IMR-90 (cell line): Measurements from ENCODE around the gene SLC22A5. TPM values are rescaled to one million over a fixed set of nuclear protein-coding genes. Genes with fewer than 3 reads are reported as not detected.
A peak's percentile ranks its signal among the peaks of the same experiment; 100 is the strongest.

ENCODE experiments used
- ATAC-seq: fragments of 200-7000 bp; cut with Tn5 transposase; 2 replicates; pipeline ENCODE4 v1.9.1; 2020; ENCODE audit warnings: low read depth, mild to moderate bottlenecking, moderate library complexity
- BruUV-seq: library from RNA; stranded (reverse); fragments of 400-500 nt; replicated peaks from 2 replicates; lab custom pipeline; 2021; lab: Mats Ljungman, UMichigan
- CTCF ChIA-PET: fragments of 300-600 bp; formaldehyde crosslinking; extraction: SDS; loops from one replicate; lab custom pipeline; 2021; ENCODE audit warnings: antibody characterized with exemption; lab: Yijun Ruan, JAX
- POLR2A ChIA-PET: fragments of 300-600 bp; sonication (Branson Sonifier 250); formaldehyde crosslinking; loops from one replicate; lab custom pipeline; 2022; ENCODE audit warnings: antibody characterized with exemption; ENCODE audit not compliant: unreplicated experiment; lab: Charles Lee
- DNase-seq: peaks from one replicate; pipeline ENCODE4 v3.0.0; 2013
- H2AFZ ChIP-seq: replicated peaks from 2 replicates; pipeline ENCODE3; 2013; ENCODE audit warnings: low read length, mild to moderate bottlenecking; ENCODE audit not compliant: poor library complexity
- H2AK5ac ChIP-seq: 2 replicates; pipeline ENCODE4 v1.6.1; 2013; ENCODE audit warnings: low read depth, low read length, inconsistent platforms
- H2AK9ac ChIP-seq: replicated peaks from 2 replicates; pipeline ENCODE3; 2013; ENCODE audit warnings: mild to moderate bottlenecking, low read depth, low read length, moderate library complexity; ENCODE audit not compliant: poor library complexity
- H2BK120ac ChIP-seq: 2 replicates; pipeline ENCODE4 v1.6.1; 2013; ENCODE audit warnings: low read depth, low read length, inconsistent platforms
- H2BK15ac ChIP-seq: 3 replicates; pipeline ENCODE4 v1.6.1; 2013; ENCODE audit warnings: low read depth, low read length, inconsistent platforms
- H2BK20ac ChIP-seq: 2 replicates; pipeline ENCODE4 v1.6.1; 2013; ENCODE audit warnings: low read depth, mild to moderate bottlenecking, inconsistent platforms, low read length, moderate library complexity
- H2BK5ac ChIP-seq: 2 replicates; pipeline ENCODE4 v1.6.1; 2013; ENCODE audit warnings: mild to moderate bottlenecking, low read depth, low read length, inconsistent platforms; ENCODE audit not compliant: poor library complexity, severe bottlenecking
- H3K14ac ChIP-seq: replicated peaks from 2 replicates; pipeline ENCODE4 v1.6.1; 2013; ENCODE audit warnings: low read depth, low read length, inconsistent platforms
- H3K18ac ChIP-seq: 2 replicates; pipeline ENCODE4 v1.6.1; 2013; ENCODE audit warnings: low read depth, low read length, control low read depth
- H3K23ac ChIP-seq: 2 replicates; pipeline ENCODE4 v1.6.1; 2013; ENCODE audit warnings: low read depth, low read length, inconsistent platforms
- H3K27ac ChIP-seq: 2 replicates; pipeline ENCODE4 v1.5.1; 2013; ENCODE audit warnings: mild to moderate bottlenecking, control low read depth, low read length; ENCODE audit not compliant: insufficient read depth
- H3K27me3 ChIP-seq: 2 replicates; pipeline ENCODE4 v1.6.1; 2013; ENCODE audit warnings: low read length; ENCODE audit not compliant: control insufficient read depth, insufficient read depth
- H3K36me3 ChIP-seq: 2 replicates; pipeline ENCODE4 v1.6.1; 2013; ENCODE audit warnings: low read length, mixed read lengths; ENCODE audit not compliant: control insufficient read depth, insufficient read depth
- H3K4ac ChIP-seq: 2 replicates; pipeline ENCODE4 v1.6.1; 2013; ENCODE audit warnings: low read depth, low read length, inconsistent platforms
- H3K4me1 ChIP-seq: 2 replicates; pipeline ENCODE4 v1.6.1; 2013; ENCODE audit warnings: low read length, mixed read lengths; ENCODE audit not compliant: control insufficient read depth, insufficient read depth
- H3K4me2 ChIP-seq: 2 replicates; pipeline ENCODE4 v1.6.1; 2013; ENCODE audit warnings: low read depth, mild to moderate bottlenecking, control low read depth, low read length, moderate library complexity
- H3K4me3 ChIP-seq: 2 replicates; pipeline ENCODE4 v1.5.1; 2013; ENCODE audit warnings: low read depth, mild to moderate bottlenecking, control low read depth, low read length, moderate library complexity; ENCODE audit not compliant: insufficient read depth
- H3K56ac ChIP-seq: 2 replicates; pipeline ENCODE4 v1.6.1; 2013; ENCODE audit warnings: low read length, inconsistent platforms; ENCODE audit not compliant: insufficient read depth; ENCODE audit errors: extremely low read depth
- H3K79me1 ChIP-seq, 2 experiments: 2 replicates each; pipeline ENCODE4 v1.6.1; 2013; ENCODE audit warnings: low read length in 2 of 2, inconsistent platforms in 1 of 2, low read depth in 1 of 2
- H3K9ac ChIP-seq: 2 replicates; pipeline ENCODE4 v1.6.1; 2013; ENCODE audit warnings: low read depth, low read length, control low read depth
- H3K9me1 ChIP-seq: 2 replicates; pipeline ENCODE4 v1.6.1; 2013; ENCODE audit warnings: low read length, inconsistent platforms; ENCODE audit not compliant: insufficient read depth
- H3K9me3 ChIP-seq: 2 replicates; pipeline ENCODE4 v1.6.1; 2013; ENCODE audit warnings: low read length; ENCODE audit not compliant: control insufficient read depth, insufficient read depth
- H4K20me1 ChIP-seq: 2 replicates; pipeline ENCODE4 v1.6.1; 2013; ENCODE audit warnings: low read length, inconsistent platforms; ENCODE audit not compliant: insufficient read depth
- H4K5ac ChIP-seq: 2 replicates; pipeline ENCODE4 v1.6.1; 2013; ENCODE audit warnings: mild to moderate bottlenecking, low read depth, low read length, control low read depth
- H4K8ac ChIP-seq, 2 experiments: 2 replicates each; pipeline ENCODE4 v1.6.1; 2013; ENCODE audit warnings: low read depth in 2 of 2, low read length in 2 of 2, control low read depth in 1 of 2, inconsistent platforms in 1 of 2
- H4K91ac ChIP-seq: 2 replicates; pipeline ENCODE4 v1.6.1; 2013; ENCODE audit warnings: low read depth, low read length, inconsistent platforms; ENCODE audit not compliant: insufficient read depth
- CEBPB ChIP-seq: IDR thresholded peaks from 2 replicates; pipeline ENCODE4 v1.6.1; 2012; ENCODE audit warnings: low read depth, low read length, improper control_type of control experiment
- POLR2A ChIP-seq: IDR thresholded peaks from 2 replicates; pipeline ENCODE4 v1.6.1; 2012; ENCODE audit warnings: mild to moderate bottlenecking, low read depth, low read length
- RCOR1 ChIP-seq: IDR thresholded peaks from 2 replicates; pipeline ENCODE4 v1.6.1; 2012; ENCODE audit warnings: mild to moderate bottlenecking, low read length, improper control_type of control experiment; ENCODE audit not compliant: insufficient replicate concordance
- SMC3 ChIP-seq: fragments of 150-350 bp; IDR thresholded peaks from 2 replicates; pipeline ENCODE4 v1.6.1; 2016; ENCODE audit warnings: low read depth, mild to moderate bottlenecking, antibody characterized with exemption, low read length, moderate library complexity
- WGBS, 2 experiments: methylation state at CpG; one replicate each; pipeline versions ENCODE4 v1.1.5 to v1.1.7; 2013; ENCODE audit warnings: missing lambda C conversion rate in 2 of 2; ENCODE audit not compliant: insufficient read length in 1 of 2; ENCODE audit errors: extremely low coverage in 2 of 2; 5-methylcytosine and 5-hydroxymethylcytosine counted together
- dilution Hi-C: fragments of 300-500 bp; cut with HindIII; formaldehyde crosslinking; loops from one replicate; pipeline ENCODE4 v1.14.3; 2018; ENCODE audit warnings: low sequenced_read_pairs; ENCODE audit not compliant: unreplicated experiment
- in situ Hi-C: fragments of 300-500 bp; cut with MboI; formaldehyde crosslinking; loops from 3 replicates; pipeline ENCODE4 v1.14.3; 2019; ENCODE audit warnings: low sequenced_read_pairs, inconsistent platforms, mixed read lengths
- intact Hi-C: fragments of 100-400 bp; cut with micrococcal nuclease; formaldehyde crosslinking; loops from 2 replicates; pipeline ENCODE4 v1.10.0; 2022
- polyA plus RNA-seq, 3 experiments: library from polyadenylated mRNA; depleted of rRNA; stranded (reverse); fragments of >200 nt; gene quantifications; 2 replicates each; pipeline ENCODE4 v1.2.3, GENCODE V29; 2012; ENCODE audit warnings: low replicate concordance in 1 of 3
- total RNA-seq: library from RNA; depleted of rRNA; stranded (reverse); fragments of >200 nt; gene quantifications from 2 replicates; pipeline ENCODE4 v1.2.3, GENCODE V29; 2012

Gene SLC22A5
- total and polyA plus RNA-seq, 2 of the 4 experiments (the other 2 are of a cell fraction), result 6.1 to 7.1 TPM

DNA sequence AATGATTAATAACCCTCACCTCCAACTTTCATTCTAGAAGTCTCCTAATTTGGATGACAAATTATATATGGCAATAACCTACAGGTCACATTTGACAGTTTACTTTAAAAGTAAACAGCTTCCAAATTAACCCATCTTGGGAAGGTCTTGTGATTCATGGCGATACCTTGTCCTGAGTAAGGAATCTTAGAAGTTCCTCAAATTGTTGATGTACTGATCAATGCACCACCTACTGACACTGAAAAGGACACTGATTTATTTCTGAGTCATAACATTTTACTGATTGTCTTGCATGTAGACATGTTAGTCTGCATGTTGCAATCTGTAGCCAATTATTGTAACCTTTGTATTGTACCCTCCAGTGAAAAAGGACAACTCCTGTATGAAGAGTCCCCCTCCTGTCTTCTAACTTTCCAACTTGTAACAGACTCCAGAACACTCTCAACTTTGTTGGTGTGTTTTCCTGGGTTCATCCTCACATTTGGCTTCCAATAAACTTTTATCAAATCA, 16.0 kb upstream of the SLC22A5 start:
- Histone ChIP-seq H3K14ac (no peak overlapping the region), H3K79me1 (no peaks in the 10 kb centered on the region), H3K9me1 (no peaks in the 10 kb centered on the region), H3K36me3 (no peaks in the 10 kb centered on the region), H2BK5ac (no peak overlapping the region), H2BK15ac (no peak overlapping the region), H2BK20ac (no peak overlapping the region), H4K8ac (no peak overlapping the region), H3K4me3 (no peak overlapping the region), H3K9me3 (0 out of 2 replicates have a peak, but pooled peaks cover 3% of the 10 kb centered on the region), H4K20me1 (no peaks in the 10 kb centered on the region), H3K9ac (no peak overlapping the region), H4K5ac (no peak overlapping the region), H3K18ac (no peak overlapping the region), H2AK9ac (no peak overlapping the region), H3K27me3 (peaks cover 8% of the 10 kb centered on the region), H2AK5ac (no peak overlapping the region), H4K91ac (no peak overlapping the region), H3K27ac (no peak overlapping the region), H2BK120ac (no peak overlapping the region), H3K4me2 (no peak overlapping the region), H2AFZ (no peak overlapping the region), H3K4me1 (no peaks in the 10 kb centered on the region), H3K23ac (no peak overlapping the region), H3K4ac (no peak overlapping the region), H3K56ac (no peak overlapping the region)
- WGBS, 2 experiments, result no CpG with 5 or more reads among the region's 1 CpG
- DNase-seq (no peak), ATAC-seq (no peak)
- no TSS peak for BruUV-seq
- CTCF ChIA-PET, result no interaction called here
- POLR2A ChIA-PET, result no interaction called here
- intact Hi-C loops (no loop called here), in situ Hi-C loops (no loop called here), dilution Hi-C loops (no loop called here)
- TF ChIP-seq RCOR1 (no peak), POLR2A (no peak), CEBPB (peak; percentile 13; the same call in 1 of the 2 replicates), SMC3 (no peak)
